ENCODE measurements around the gene PARD6B. TPM values are rescaled to one million over a fixed set of nuclear protein-coding genes. Genes with fewer than 3 reads are reported as not detected.

Gene PARD6B
- total RNA-seq, 1 donor from 2014 or later = 4.0 TPM

DNA sequence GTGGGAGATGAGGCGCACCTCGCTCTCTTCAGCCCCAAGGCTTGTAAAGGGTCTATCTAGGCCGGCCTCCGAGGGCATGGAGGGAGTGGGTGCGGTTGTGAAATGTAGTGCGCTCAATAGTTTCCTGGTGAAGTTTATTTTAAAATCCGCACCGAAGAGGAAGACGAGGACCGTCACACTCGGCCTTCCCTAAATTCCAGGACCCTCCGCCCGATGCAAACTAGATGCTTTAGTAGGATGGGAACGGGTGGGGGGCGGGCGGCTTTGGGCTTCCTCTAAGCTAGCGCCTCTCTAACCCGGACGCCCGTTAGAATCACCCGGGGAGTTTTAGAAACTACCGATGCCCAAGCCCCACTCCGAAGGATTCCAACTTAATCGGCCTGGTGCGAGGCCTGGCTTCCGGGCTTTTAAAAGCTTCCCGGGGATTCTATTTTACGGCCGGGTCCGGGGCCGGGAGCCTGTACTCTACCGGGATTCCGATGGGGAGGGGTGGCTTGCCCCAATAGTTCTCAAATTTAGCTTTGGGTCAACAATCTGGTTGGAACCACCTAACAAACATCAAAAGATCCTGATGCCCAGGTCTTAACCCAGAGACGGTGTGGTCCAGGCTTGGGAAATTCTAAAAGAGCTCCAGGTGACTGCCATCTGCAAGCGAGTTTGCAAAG, 62.9 kb downstream of the PARD6B start:
- H3K4me1 Mint-ChIP-seq (ENCODE audit: low read depth, unreplicated experiment) = peaks cover 8% of the 10 kb centered on the region
- TF ChIP-seq, protein P1, sequence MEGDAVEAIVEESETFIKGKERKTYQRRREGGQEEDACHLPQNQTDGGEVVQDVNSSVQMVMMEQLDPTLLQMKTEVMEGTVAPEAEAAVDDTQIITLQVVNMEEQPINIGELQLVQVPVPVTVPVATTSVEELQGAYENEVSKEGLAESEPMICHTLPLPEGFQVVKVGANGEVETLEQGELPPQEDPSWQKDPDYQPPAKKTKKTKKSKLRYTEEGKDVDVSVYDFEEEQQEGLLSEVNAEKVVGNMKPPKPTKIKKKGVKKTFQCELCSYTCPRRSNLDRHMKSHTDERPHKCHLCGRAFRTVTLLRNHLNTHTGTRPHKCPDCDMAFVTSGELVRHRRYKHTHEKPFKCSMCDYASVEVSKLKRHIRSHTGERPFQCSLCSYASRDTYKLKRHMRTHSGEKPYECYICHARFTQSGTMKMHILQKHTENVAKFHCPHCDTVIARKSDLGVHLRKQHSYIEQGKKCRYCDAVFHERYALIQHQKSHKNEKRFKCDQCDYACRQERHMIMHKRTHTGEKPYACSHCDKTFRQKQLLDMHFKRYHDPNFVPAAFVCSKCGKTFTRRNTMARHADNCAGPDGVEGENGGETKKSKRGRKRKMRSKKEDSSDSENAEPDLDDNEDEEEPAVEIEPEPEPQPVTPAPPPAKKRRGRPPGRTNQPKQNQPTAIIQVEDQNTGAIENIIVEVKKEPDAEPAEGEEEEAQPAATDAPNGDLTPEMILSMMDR (IDR thresholded peaks at IDR 0.05; ENCODE audit: partially characterized antibody, unreplicated experiment) = no peak
- no peak overlapping the region for H3K27ac Mint-ChIP-seq (ENCODE audit: unreplicated experiment)
- H3K36me3 Mint-ChIP-seq (ENCODE audit: unreplicated experiment) = no peaks in the 10 kb centered on the region
- H3K9me3 Mint-ChIP-seq (ENCODE audit: unreplicated experiment) = peaks cover 6% of the 10 kb centered on the region
- H3K27me3 Mint-ChIP-seq (ENCODE audit: unreplicated experiment) = no peaks in the 10 kb centered on the region
- H3K4me3 Mint-ChIP-seq (ENCODE audit: unreplicated experiment) = peak overlapping the region; percentile 61
- no peak for DNase-seq

DNA sequence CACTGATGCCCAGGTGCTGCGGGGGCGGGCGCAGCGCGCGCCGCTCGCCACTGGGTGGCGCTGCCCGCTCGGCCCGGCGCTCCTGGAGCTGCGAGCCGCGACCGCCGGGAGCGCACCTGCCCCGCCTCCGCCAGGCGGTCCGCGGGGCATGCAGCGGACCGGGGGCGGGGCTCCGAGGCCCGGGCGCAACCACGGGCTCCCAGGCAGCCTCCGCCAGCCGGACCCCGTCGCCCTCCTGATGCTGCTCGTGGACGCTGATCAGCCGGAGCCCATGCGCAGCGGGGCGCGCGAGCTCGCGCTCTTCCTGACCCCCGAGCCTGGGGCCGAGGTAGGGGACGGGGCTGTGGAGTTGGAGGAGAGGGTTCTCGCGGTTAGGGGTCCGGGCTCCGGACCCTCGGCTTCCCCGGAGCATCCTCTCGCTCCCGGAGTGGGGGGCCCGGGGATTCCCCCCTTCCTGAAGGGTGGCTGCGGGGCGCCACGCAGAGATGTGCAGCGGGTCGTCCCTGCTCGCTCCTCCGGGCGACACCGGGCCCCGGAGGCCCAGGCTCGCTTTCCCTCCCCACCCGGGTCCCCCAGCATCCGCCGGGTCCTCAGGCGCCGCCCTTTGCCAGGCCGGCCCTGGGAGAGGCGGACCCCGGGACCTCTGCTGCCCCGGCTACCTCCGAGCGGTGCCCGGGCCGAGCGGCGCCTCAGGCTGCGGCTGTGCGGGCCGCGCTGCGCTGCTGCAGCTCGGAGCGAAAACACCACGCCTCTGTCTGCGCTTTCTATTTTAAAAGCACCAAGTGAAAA, 63.7 kb downstream of the PARD6B start, which contains the start of gene BCAS4:
Gene BCAS4, plus strand, starts transcription at position 216 of the 789 bp plus-strand sequence. Its CDS starts 23 bp downstream, at position 239.
- peaks cover 4% of the 10 kb centered on the region for H3K9me3 Mint-ChIP-seq (ENCODE audit: unreplicated experiment)
- H3K27ac Mint-ChIP-seq (ENCODE audit: unreplicated experiment) = peak within 1 kb of the TSS; percentile 28
- H3K4me1 Mint-ChIP-seq (ENCODE audit: low read depth, unreplicated experiment) = peaks cover 8% of the 10 kb centered on the region
- H3K36me3 Mint-ChIP-seq (ENCODE audit: unreplicated experiment) = no peaks in the 10 kb centered on the region
- peak; percentile 85 for DNase-seq
- TF ChIP-seq, protein P1 (IDR thresholded peaks at IDR 0.05; ENCODE audit: partially characterized antibody, unreplicated experiment) = peak; percentile 85
- no peaks in the 10 kb centered on the region for H3K27me3 Mint-ChIP-seq (ENCODE audit: unreplicated experiment)
- peak within 1 kb of the TSS; percentile 93 for H3K4me3 Mint-ChIP-seq (ENCODE audit: unreplicated experiment)

DNA sequence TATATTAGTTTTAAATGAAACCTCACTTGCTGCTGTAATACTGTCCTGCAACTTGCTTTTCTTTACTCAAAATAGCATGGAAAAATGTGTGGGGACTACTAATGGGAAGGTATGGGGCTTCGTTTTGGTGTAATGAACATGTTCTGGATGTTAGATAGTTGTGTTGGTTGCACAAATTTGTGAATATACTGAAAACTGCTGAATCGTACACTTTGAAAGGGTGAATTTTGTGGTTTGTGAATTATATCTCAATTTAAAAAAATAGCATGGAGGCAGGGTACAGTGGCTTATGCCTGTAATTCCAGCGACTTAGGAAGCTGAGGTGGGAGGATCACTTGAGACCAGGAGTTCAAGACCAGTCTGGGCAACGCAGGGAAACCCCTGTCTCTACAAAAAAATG, 65.8 kb downstream of the PARD6B start:
- DNase-seq = no peak
- Mint-ChIP-seq H3K27me3 (ENCODE audit: unreplicated experiment) (peaks cover 2% of the 10 kb centered on the region), H3K27ac (ENCODE audit: unreplicated experiment) (no peak overlapping the region), H3K4me1 (ENCODE audit: low read depth, unreplicated experiment) (peaks cover 5% of the 10 kb centered on the region), H3K4me3 (ENCODE audit: unreplicated experiment) (no peak overlapping the region), H3K9me3 (ENCODE audit: unreplicated experiment) (peaks cover 7% of the 10 kb centered on the region), H3K36me3 (ENCODE audit: unreplicated experiment) (no peaks in the 10 kb centered on the region)
- TF ChIP-seq, protein P1 (IDR thresholded peaks at IDR 0.05; ENCODE audit: partially characterized antibody, unreplicated experiment) = no peak

DNA sequence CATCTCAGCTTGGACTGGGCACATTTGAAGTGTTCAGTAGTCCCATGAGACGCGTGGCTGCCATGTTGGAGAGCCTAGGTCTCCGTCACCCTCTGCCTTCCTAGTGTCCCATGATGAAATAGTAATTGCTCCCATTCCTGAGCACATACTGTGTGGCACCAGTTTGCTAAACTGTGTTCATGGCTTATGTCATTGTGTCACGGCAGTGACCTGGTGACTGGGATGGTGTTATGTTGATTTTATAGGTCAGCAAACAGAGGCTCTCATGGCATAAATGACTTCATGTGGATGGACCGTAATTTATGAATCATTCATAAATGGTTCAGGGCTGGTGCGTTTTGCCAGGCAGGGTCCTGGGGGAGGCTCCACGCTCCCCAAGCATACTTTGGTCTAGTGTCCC, 67.3 kb downstream of the PARD6B start:
- no peak overlapping the region for H3K27ac Mint-ChIP-seq (ENCODE audit: unreplicated experiment)
- no peak for DNase-seq
- no peaks in the 10 kb centered on the region for H3K36me3 Mint-ChIP-seq (ENCODE audit: unreplicated experiment)
- TF ChIP-seq, protein P1 (IDR thresholded peaks at IDR 0.05; ENCODE audit: partially characterized antibody, unreplicated experiment) = no peak
- peaks cover 2% of the 10 kb centered on the region for H3K27me3 Mint-ChIP-seq (ENCODE audit: unreplicated experiment)
- H3K9me3 Mint-ChIP-seq (ENCODE audit: unreplicated experiment) = peaks cover 5% of the 10 kb centered on the region
- no peaks in the 10 kb centered on the region for H3K4me1 Mint-ChIP-seq (ENCODE audit: low read depth, unreplicated experiment)
- no peak overlapping the region for H3K4me3 Mint-ChIP-seq (ENCODE audit: unreplicated experiment)
